ENCODE measurements around the gene RLN3. TPM values are rescaled to one million over a fixed set of nuclear protein-coding genes. Genes with fewer than 3 reads are reported as not detected.
A peak's percentile ranks its signal among the peaks of the same experiment; 100 is the strongest.

RLN3 gene
- total RNA-seq, result not detected

- DNase-seq, result no peak
Observed at GRCh38 chr19:14027856-14028450, at the start of gene RLN3. Gene RLN3, plus strand, starts transcription at chr19:14028148. Its CDS starts 57 bp downstream, at chr19:14028205.

DNA sequence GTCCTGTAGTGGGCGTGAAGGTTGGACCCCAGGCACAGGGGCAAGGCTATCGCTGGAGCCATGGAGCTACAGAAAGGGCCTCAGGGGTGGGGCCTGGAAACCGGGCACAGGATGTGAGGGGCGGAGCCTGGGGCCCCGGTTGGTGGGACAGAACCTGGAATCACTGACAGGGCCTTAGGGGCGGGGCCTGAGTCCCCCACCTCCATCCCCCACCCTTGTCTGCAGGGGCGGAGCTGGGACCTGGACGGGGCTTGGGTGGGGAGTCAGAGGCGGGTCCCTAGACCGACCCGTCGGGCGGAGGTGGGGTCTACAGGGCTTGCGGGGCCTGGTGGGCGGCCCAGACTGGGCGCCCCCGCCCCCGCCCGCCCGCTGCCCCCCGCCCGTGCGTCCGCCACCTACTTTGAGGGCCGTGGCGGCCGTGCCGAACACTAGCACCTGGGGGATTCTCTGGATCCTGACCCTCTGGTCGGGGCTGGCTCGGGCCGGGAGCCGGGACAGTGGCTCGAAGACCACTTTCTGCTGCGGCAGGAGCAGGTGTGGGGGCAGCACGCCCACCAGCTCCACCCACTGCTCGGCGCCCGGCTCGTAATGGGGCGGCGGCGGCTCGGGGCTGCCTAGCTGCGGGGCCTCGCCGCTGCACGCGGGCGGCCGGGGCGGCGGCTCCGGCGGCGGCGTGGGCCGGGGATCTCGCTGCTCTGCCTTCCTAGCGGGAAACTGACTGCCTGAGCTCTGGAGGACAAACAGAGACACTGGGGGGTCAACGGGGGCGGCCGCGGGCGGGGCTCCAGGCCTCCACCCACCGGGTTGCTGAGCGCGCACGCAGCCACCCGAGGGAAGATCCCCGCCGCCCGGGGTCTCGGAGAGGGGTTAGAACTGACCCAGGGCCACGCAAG, 49.4 kb upstream of the RLN3 start:
- DNase-seq, result peak; percentile 58

DNA sequence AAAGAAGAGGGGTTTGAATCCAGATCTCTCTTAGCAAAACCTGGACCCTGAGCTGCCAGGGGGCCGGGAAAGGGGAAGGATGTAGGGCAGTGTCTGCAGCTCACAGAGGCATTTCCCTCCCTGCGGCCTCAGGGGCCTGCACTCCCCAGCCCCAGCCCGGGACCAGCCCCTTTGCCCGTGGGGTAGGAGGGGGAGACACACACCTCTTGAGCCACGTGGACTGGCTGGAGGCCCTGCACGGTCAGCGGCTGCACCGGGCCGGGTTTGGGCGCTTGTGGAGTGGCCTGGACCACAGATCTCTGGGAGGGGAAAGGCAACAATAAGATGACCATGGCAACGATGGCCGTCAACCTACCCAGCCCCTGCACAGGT, 48.7 kb upstream of the RLN3 start:
- DNase-seq, result peak; percentile 16

- no peak for DNase-seq
Observed at GRCh38 chr19:13979686-13980085, 48.3 kb upstream of the RLN3 start.

DNA sequence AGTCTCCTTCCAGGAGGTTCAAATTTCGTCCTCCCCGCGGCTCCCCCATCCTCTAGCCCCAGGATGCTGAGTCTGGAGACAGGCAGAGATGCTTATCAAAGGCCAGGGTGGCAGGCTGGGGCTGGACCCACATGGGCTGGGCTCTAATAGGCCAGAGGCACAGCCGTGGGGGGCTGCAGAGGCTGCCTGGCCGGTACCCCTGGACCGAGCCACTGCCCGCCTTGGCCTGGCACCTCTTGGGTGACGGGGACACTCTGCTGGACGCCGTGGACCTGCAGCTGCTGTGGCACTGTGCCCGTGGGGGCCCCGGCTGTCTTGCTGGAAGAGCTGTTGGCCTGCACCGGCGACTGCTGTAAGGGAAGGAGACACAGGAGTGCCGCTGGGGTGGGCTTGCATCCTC, 47.6 kb upstream of the RLN3 start:
- DNase-seq, result no peak

DNA sequence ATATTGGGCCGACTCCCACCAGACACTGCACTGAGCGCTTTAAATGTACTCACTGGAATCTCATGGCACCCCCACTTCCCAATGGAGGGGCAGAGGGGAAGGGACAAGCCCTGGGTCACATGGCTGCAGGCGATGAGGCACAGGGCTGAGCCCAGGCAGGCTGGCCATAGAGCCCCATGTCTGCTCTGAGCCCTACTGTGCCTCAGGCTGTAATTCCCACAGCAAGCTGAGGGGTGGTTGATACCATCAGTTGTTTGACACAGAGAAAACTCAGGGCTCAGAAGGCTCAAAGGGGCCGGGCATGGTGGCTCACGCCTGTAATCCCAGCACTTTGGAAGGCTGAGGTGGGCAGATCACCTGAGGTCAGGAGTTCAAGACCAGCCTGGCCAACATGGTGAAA, 46.9 kb upstream of the RLN3 start:
- DNase-seq, result no peak

DNA sequence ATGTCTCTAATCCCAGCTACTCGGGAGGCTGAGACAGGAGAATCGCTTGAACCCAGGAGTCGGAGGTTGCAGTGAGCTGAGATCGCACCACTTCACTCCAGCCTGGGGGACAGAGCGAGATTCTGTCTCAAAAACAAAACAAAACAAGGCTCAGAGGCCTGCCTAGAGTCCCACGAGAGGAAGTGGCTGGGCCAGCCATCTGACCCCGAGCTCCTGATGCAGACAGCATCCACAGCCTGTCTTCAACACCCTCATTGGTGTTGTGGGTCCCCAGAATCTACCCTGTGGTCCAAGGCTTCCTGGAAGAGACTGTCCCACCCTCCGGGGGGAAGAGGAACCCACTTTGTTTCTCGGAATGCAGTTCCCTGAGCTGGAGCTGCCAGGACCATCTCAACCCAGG, 46.5 kb upstream of the RLN3 start:
- no peak for DNase-seq

DNA sequence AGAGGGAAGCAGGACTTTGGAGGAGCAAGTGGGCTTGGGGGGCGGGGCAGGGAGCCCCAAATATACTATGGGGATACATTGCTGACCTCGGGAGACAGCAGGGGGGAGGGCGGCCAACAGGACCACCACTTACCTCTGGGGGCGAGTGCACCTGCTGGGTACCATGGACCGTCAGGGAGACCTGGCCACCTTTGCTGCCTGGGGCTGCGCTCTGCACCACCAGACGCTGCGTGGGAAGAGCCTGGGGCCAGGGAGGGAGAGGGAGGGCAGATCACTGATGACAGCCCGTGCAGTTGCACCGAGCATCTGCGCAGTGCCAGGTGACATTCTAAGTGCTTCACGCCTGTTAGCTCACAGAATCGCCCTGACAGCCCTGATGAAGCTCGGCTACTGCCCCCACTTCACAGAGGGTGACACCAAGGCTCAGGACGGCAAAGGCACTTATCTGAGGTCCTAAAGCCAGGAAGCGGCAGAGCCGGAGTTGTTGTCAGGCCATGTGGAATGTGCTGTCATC, 45.9 kb upstream of the RLN3 start:
- no peak for DNase-seq

DNA sequence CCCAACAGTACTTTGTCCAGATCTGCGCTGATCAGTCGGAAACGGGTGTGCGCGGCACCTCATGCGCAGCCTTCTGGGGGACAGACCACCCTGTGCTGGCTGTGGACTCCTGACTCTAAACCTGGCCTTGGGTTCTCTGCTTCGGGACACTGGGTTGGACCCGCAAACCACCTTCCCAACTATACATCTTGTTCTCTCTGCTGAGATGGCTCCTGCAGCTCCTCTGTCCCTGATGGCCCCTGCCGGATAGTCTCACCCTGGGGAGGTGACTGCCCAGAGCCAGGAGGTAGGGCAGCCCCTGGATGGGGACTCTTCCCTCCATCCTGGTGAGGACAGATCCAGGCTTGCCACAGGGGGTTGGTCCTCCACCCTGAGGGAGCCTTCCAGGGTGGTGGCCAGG, 45.2 kb upstream of the RLN3 start:
- DNase-seq, result no peak

DNA sequence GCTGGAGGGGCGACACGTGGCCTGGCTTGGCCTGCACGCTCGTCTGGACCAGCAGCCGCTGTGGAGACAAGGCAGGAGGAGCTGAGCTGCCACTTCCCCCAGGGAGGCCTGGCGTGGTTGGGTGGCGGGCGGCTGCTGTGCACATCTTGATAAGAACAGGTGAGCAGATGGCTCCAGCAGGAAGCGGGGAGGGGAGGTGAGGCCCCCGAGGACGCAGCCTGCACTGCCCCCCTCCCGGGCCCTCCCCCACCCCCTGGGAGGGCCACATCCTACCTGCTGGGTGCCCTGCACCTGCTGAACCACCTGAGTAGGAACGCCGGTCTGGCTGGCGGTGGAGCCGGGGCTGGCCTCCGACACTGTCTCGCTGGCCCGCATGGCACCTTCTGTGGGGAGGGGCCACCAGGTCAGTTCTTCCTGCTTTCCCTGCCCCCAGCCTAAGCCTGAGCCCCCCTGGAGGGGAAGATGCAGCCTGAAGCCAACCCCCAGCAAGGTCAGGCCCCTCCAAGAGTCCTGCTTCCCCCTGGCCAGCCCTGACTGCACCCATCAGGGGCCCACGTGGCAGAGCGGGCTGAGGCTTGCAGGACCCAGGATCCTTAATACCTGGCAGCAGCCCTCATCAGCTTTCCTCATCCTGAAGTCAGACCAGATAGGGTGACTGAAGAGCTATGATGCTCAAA, 44.6 kb upstream of the RLN3 start:
- no peak for DNase-seq

DNA sequence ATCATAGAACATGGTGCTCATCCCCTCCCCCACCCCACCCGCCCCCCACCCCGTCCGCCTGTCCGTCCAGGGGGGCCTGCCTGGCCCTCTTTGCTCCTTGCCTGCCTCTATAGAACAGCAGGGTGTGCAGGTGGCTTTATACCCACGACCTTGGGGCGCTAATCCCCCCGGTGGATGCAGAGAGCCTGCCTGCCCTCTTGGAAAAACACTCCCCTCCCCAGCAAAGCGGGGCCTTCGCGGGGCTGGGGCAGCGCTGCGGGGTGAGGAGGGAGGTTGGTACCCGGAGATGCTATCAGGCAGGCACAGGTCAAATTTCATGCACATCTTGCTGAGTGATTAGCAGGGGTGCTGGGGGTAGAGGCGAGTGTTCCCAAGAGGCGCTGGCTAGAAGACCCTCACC, 43.8 kb upstream of the RLN3 start:
- no peak for DNase-seq

DNA sequence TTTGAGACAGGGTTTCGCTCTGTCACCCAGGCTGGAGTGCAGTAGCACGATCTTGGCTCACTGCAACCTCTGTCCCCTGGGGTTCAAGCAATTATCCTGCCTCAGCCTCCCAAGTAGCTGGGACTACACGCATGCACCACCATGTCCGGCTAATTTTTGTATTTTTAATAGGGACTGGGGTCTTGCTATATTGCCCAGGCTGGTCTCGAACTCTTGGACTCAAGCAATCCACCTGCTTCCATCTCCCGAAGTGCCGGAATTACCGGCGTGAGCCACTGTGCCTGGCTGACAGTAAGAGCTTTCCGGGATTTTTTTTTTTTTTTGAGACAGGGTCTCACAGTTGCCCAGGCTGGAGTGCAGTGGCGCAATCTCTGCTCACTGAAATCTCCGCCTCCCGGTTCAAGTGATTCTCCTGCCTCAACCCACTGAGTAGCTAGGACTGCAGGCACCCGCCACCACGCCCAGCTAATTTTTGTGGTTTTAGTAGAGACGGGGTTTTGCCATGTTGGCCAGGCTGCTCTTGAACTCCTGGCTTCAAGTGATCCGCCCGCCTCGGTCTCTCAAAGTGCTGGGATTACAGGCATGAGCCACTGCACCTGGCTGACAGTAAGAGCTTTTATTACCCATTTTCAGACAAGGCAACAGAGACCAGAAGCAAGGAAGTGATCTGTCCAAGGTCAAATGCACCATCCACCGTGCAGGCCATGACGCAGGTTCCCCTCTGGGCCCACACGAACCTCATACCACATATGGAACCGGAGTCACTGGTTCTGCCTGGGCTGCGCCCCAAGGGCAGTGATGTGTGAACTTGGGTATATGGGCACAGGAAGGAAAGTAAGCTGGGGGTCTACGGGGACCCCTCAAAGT, 42.8 kb upstream of the RLN3 start:
- DNase-seq, result no peak

DNA sequence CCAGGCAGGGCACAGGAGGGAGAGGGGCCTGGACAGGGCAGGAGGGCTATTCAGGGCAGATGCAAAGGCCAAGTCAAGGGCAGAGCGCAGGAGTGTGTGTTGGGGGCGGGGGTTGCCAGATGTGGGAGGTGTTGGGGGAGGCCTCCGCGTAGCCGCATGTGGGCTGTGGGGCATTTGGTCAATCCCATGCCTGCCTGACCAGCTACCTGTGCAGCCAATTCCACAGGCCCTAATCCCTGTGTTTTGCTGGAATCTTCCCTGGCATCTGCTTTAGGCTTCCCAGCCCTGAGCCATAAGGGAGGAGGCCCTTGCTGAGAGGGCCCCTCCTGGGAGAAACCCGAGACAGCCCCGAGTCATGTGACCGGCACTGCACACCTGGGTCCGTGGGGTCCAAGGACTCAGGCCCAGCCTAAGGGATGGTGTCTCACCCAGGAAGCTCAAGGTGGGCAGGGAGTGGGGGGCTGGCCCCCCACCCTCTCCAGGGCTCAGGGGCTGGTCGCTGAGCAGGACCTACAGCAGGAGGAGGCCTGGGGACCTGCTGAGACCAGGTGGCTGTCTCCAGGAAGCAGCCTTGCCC, 42.1 kb upstream of the RLN3 start:
- no peak for DNase-seq

GRCh38 chr19:13986348-13986904, 41.5 kb upstream of the RLN3 start:
- peak; percentile 73 for DNase-seq

DNA sequence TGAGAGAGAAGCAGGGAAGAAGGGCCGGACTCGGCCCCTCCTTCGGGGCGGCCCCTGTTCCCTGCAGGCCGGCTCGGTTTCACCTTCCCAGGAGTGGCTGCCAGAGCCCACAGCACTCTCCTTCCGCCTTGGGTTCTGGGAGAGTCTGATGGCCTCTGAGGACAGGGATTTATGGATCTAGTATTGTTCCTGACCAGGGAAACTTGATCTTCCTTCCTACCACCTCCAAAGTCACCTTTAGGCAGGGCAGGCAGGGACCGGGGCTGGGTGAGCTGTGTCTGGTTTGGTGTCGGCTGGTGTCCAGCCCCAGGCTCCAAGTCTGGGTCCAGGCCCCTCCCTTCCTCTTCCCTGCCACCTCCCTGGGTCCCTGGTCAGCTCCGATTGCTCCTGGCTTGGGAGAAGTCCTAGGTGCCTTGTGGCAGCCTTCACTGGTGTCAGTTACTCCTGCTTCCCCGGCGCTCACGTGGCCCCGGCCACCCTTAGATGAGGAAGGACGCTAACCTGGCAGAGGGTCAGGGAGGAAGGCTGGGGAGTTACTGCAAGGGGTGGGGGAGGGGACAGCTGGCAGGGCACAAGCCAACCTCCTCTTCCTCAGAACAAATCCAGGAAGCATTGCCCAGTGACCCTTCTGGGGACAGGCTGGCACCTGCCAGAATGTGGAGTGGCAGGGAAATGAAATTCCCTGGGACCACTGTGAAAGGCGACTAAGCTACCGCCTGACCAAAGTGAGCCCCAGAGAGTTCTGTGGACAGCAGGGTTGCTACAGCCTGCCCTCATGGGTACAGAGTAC, 40.7 kb upstream of the RLN3 start:
- no peak for DNase-seq

DNA sequence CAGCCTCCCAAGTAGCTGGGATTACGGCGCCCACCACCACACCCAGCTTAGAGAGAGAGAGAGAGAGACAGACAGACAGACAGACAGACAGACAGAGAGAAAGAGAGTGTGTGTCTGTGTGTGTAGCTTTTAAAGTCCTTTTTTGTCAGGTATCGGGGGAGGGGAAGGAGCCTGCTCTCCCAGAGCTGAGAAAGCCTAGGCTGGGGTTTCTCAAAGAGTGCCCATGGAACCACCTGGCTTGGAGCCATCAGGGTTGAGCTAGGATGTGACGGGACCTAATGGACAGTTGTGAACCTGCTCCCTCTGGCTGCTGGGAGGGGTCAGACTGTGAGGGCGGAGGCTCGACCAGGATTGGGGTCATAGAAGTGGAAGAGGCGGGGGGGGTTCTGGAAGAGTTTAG, 38.5 kb upstream of the RLN3 start:
- no peak for DNase-seq

DNA sequence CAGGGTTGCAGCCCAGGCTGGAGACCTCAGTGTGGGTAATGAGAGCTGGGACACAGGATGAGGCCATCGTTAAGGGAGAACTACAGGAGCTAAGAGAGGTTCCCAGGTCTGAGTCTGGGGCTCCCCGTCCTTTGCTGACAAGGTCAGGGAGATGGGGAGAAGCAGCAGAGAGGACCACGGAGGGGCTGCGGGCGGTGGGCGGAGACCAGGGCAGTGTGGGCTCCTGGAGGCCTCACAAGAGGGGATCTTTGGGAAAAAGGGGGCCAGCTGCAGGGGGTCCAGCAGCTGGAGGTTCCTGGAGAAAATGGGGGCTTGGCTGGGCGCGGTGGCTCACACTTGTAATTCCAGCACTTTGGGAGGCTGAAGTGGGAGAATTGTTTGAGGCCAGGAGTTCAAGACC, 37.9 kb upstream of the RLN3 start:
- no peak for DNase-seq

DNA sequence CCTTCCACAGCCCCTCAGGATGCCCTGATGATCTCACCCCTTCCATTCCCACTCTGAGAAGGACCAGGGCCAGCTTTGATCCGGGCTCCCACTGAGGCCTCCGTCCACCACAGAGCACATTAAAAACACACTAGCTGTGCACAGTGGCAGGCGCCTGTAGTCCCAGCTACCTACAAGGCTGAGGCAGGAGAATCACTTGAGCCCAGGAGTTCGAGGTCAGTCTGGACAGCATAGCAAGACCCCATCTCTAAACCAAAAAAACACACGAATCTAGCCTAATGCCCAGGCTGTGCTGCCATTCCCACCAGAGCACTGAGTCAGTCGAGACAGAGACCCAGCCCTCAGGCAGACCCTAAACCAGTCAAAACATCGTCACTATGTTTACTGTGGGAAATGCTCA, 35.9 kb upstream of the RLN3 start:
- DNase-seq, result no peak

DNA sequence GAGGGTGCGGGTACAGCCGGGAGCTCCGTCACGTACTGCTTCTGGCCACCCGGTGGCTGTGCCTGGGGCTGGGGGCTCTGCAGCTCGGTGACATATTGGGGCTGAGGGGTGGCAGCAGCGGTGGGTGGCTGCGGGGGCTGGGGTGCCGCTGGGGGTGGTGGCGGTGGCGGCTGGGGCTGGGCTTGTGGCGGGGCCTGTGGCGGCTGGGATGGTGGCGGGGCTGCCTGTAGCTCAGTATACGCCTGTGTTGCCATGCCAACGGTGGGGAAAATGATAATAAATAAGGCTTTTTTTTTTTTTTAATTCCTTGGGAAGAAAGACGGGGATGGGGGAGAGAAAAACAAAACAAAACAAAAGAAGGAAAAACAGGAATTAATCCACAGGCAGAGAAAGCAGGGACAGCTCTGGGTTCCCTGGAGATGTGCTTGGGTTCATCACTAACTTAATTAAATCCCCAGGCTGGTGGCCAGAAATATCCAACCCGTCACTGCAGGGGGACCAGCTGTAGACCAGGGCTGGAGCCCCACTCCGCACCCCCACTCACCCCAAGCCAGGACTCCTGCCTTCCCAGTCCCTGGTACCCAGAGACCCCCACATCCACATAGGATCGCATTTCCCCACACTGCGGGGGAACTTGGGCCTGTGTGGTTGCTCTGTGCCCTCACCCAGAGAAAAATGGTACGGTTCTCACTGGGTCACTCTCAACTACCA, 34.2 kb upstream of the RLN3 start:
- DNase-seq, result no peak
